Measurements from ENCODE around the gene FAM210A.

DNA sequence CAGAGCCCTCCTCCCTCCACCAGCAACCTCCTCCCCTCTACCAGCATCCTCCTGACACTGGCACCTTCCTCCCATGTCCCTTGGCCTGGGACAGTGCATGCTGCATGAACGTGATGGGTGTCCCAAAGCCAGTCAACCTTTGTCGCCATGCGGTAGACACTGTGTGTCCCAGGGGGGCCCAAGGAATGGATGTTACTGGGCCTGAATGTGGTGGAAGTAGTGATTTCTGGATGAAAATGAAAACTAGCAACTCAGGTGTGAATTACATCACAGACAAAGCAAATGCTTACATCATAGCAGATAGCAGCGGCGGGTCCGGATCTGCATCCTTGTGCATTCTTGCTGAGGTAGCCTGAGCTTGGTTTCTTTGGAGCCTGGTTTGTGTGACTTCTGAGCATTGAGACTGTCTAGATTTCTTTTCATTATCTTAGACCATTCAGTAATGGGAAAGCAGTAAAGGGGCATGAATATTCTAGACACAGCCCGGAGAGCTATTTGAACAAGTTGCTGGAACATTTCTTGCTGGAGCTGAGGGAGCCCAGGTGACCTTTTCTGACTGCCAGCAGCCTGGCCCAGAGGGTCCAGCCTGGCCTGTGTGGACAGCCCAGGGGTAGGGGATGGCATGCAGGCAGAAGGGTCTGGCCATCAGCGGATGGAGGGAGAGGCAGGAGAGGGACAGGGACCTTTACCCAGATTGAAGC, 100.4 kb downstream of the FAM210A start:
- TF ChIP-seq, protein P1, sequence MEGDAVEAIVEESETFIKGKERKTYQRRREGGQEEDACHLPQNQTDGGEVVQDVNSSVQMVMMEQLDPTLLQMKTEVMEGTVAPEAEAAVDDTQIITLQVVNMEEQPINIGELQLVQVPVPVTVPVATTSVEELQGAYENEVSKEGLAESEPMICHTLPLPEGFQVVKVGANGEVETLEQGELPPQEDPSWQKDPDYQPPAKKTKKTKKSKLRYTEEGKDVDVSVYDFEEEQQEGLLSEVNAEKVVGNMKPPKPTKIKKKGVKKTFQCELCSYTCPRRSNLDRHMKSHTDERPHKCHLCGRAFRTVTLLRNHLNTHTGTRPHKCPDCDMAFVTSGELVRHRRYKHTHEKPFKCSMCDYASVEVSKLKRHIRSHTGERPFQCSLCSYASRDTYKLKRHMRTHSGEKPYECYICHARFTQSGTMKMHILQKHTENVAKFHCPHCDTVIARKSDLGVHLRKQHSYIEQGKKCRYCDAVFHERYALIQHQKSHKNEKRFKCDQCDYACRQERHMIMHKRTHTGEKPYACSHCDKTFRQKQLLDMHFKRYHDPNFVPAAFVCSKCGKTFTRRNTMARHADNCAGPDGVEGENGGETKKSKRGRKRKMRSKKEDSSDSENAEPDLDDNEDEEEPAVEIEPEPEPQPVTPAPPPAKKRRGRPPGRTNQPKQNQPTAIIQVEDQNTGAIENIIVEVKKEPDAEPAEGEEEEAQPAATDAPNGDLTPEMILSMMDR (IDR thresholded peaks at IDR 0.05) = no peak
- TF ChIP-seq CEBPB (IDR thresholded peaks at IDR 0.05) = no peak
- no peak for TF ChIP-seq RARB (CRISPR knock-in tag; IDR thresholded peaks at IDR 0.05)
- no peak for TF ChIP-seq CHD2 (IDR thresholded peaks at IDR 0.05; ENCODE audit: low read length, partially characterized antibody)
- TF ChIP-seq JUNB (IDR thresholded peaks at IDR 0.05) = no peak
- no peak for TF ChIP-seq BHLHE40 (IDR thresholded peaks at IDR 0.05; ENCODE audit: low read depth, low read length)
- TF ChIP-seq ZNF302 (CRISPR knock-in tag; IDR thresholded peaks at IDR 0.05) = no peak
- no peak for TF ChIP-seq POLR2A (IDR thresholded peaks at IDR 0.05; ENCODE audit: low read length)
- TF ChIP-seq, protein P2, sequence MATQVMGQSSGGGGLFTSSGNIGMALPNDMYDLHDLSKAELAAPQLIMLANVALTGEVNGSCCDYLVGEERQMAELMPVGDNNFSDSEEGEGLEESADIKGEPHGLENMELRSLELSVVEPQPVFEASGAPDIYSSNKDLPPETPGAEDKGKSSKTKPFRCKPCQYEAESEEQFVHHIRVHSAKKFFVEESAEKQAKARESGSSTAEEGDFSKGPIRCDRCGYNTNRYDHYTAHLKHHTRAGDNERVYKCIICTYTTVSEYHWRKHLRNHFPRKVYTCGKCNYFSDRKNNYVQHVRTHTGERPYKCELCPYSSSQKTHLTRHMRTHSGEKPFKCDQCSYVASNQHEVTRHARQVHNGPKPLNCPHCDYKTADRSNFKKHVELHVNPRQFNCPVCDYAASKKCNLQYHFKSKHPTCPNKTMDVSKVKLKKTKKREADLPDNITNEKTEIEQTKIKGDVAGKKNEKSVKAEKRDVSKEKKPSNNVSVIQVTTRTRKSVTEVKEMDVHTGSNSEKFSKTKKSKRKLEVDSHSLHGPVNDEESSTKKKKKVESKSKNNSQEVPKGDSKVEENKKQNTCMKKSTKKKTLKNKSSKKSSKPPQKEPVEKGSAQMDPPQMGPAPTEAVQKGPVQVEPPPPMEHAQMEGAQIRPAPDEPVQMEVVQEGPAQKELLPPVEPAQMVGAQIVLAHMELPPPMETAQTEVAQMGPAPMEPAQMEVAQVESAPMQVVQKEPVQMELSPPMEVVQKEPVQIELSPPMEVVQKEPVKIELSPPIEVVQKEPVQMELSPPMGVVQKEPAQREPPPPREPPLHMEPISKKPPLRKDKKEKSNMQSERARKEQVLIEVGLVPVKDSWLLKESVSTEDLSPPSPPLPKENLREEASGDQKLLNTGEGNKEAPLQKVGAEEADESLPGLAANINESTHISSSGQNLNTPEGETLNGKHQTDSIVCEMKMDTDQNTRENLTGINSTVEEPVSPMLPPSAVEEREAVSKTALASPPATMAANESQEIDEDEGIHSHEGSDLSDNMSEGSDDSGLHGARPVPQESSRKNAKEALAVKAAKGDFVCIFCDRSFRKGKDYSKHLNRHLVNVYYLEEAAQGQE (IDR thresholded peaks at IDR 0.05) = no peak
- TF ChIP-seq, protein P3, sequence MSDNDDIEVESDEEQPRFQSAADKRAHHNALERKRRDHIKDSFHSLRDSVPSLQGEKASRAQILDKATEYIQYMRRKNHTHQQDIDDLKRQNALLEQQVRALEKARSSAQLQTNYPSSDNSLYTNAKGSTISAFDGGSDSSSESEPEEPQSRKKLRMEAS (IDR thresholded peaks at IDR 0.05) = no peak
- TF ChIP-seq NFE2L2 (conservative IDR thresholded peaks at IDR 0.05; ENCODE audit: low read length) = no peak
- no peak for TF ChIP-seq MAFK (IDR thresholded peaks at IDR 0.05; ENCODE audit: partially characterized antibody)
- no peak for TF ChIP-seq ZC3H11A (IDR thresholded peaks at IDR 0.05)
- no peak for TF ChIP-seq EP300 (IDR thresholded peaks at IDR 0.05)
